Measurements from ENCODE around the gene CELSR1.

CELSR1 gene

GRCh38 chr22:46537225-46537945, at the start of gene CELSR1:
Gene CELSR1, minus strand, starts transcription at chr22:46537620. Its CDS starts 450 bp downstream, at chr22:46537170.
- no peak for DNase-seq

GRCh38 chr22:46587061-46587460, 49.6 kb upstream of the CELSR1 start:
- no peak for DNase-seq

GRCh38 chr22:46586531-46587011, 49.2 kb upstream of the CELSR1 start:
- no peak for DNase-seq

GRCh38 chr22:46586123-46586519, 48.7 kb upstream of the CELSR1 start:
- DNase-seq, result no peak

- no peak for DNase-seq
Measured at GRCh38 chr22:46585340-46586122, 48.1 kb upstream of the CELSR1 start.

GRCh38 chr22:46584081-46584921, 46.9 kb upstream of the CELSR1 start:
- DNase-seq, result no peak

- no peak for DNase-seq
Measured at GRCh38 chr22:46583571-46583970, 46.2 kb upstream of the CELSR1 start.

GRCh38 chr22:46582281-46582933, 45.0 kb upstream of the CELSR1 start:
- DNase-seq, result no peak

- no peak for DNase-seq
Measured at GRCh38 chr22:46581538-46582244, 44.3 kb upstream of the CELSR1 start.

- no peak for DNase-seq
Measured at GRCh38 chr22:46580940-46581537, 43.6 kb upstream of the CELSR1 start.

- DNase-seq, result no peak
Measured at GRCh38 chr22:46579751-46580449, 42.5 kb upstream of the CELSR1 start.

- DNase-seq, result no peak
Measured at GRCh38 chr22:46578824-46579561, 41.6 kb upstream of the CELSR1 start.

- DNase-seq, result no peak
Measured at GRCh38 chr22:46578251-46578823, 40.9 kb upstream of the CELSR1 start.

- no peak for DNase-seq
Measured at GRCh38 chr22:46577368-46578249, 40.2 kb upstream of the CELSR1 start.

GRCh38 chr22:46576556-46577367, 39.3 kb upstream of the CELSR1 start:
- peak; percentile 43 for DNase-seq

- no peak for DNase-seq
Measured at GRCh38 chr22:46575911-46576555, 38.6 kb upstream of the CELSR1 start.

All from OCI-M1 (cell line).